NCI-H1417 (cell line): Measurements from ENCODE around the gene BGN.
A peak's percentile ranks its signal among the peaks of the same experiment; 100 is the strongest.

Experiments used
- DNase-seq, 3 experiments: peaks; one replicate each; lab custom pipeline; 2025; lab: John Stamatoyannopoulos, UW

Gene BGN

DNA sequence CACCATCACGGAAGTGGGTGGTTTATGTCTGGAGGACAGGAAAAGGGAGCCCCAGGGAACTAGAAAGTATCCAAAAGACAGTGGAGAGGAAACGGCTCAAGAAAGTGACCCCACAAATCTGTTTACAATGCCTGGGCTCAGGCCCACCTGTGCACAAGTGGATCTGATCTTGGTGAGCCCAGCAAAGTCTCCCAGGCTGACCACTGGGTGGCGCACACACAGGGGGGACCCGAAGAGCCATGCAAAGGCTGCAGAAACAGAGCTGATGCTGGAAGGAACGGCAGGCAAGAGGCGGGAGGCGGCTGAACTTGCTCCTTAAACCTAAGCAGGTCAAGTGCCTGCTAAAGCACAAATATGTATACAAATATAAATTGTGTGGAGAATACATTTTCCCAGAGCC is 34.0 kb upstream of the BGN start:
- peak; percentile 17 to 46 (median 41) for DNase-seq

DNA sequence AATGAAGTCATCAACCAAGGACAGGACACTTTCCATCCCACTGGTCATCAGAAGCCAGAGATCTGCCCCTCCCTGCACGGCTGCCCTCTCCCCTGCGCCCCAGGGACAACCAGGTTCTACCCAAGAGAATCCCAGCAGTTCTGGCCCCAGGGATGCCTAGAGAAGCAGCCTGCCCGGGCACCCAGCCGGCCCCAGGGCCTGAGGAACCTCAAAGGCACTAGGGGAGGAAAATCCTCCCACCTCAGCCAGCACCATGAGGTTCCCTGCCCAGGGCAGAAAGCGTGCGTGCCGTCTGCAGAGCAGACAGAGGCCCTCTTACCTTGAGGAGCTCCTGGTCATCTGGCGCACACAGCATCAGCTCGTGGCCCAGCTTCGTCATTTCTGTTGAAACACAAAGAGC is 32.5 kb upstream of the BGN start:
- DNase-seq: no peak

DNA sequence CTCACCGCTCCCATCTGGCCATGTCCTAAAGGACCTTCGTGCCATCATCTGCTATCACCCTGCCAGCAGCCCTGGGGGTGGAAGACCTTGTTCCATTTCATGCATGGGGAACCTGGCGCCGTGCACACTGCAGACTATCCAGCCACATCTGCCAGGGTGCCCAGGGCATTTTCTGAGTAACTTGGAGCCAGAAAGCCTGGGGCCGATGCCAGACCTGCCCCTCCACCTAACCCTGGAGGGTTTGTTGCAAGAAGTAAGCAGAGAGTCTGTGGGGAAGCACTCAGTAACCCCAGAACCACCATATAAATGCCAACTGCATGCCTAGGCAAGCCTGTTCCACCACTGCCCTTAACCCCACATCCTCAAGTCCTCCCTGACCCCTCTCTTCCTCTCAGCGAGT is 31.7 kb upstream of the BGN start:
- no peak for DNase-seq

DNA sequence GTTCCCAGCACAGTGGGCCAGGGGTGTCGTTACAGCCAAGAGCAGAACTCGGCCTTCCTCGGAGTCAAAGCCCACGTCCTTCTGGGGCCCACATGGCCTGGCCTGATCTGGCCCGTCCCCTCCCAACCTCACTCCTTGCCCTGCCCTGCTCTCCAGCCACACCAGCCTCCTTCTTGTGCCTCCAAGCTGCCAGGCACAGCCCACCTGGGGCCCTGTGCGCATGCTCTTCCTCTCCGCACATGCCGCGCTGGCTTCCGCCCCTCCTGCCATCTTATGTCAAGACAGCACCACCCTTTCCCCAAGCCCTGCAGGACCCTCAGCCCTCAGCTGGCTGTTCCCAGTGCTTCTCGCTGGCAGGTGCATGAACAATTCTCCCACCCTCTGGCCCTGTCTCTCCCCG is 31.2 kb upstream of the BGN start:
- no peak for DNase-seq

DNA sequence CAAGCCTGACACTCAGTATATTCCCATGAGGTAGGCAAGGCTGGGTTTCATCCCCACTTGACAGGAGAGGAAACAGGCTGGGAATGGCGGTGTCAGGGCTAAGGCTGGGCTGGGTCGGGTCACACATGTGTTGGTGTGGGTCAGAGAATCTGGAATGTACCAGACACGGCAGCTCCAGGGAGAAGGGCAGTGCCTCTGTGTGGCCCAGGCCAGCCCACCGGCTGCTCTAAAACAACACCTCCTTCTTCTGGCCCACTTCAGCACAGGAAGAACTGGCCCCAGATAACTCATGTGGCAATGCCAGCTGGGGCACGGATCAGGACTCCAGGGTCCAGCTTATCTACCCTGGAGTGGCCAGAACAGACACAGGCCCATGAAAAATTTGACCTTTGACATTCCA is 30.7 kb upstream of the BGN start:
- DNase-seq: no peak

DNA sequence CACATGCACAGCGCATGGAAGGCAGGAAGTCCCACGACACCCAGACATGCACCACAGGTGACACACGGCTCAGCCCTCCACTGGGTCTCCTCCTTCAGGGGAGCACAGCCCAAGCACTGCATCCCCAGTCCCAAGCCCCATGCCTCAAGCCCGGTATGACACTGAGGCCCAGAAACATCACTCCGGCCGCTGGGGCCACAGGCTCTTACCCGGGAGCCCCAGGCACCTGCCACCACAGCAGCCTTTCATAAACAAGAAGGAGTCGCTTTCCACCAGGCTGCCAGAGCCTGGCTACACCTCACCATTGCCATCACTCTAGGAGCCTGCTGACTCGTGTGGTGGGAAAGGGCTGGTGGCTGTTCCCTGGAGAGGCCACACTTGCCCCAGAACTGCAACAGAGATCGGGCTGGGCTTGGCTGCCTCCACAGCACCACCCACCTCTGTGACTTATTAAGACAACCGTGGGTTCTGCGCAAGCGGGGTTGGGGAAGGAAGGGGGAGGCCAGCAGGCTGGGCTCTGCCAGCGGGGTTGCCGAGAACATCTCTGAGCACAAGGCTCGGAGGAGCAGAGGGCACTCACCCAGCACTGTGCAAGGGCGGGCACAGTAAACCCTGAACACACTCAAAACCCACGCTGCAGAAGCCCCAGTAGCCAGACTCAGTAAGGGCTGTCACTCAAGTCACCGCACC is 28.9 kb upstream of the BGN start:
- DNase-seq: no peak

DNA sequence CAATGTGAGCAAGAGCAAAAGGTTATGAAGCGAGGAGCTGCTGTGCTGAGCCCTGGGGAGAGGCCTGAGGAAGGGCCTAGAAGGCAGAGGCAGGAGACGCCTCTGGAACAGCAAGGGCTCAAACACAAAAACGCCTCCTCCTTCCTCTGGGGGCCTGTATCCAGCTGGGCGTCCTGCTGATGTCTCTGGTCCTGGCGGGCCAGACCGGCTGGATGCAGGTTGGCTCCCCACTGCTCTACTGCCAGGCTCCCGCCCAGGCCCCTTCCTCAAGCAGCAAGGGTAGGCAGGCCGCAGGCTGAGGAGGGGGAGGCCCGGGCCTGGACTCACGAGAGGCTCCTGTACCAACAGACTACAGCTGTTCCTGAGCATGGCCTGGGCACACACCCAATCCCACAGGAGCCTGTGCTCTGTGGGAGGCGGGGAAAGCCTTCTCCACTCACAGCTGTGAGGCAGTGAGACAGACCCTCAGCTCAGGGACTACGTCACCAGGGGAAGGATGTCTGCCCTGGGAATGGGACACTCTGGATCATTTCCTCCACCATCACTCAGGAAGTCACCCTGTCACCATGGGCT is 26.7 kb upstream of the BGN start:
- no peak for DNase-seq

DNA sequence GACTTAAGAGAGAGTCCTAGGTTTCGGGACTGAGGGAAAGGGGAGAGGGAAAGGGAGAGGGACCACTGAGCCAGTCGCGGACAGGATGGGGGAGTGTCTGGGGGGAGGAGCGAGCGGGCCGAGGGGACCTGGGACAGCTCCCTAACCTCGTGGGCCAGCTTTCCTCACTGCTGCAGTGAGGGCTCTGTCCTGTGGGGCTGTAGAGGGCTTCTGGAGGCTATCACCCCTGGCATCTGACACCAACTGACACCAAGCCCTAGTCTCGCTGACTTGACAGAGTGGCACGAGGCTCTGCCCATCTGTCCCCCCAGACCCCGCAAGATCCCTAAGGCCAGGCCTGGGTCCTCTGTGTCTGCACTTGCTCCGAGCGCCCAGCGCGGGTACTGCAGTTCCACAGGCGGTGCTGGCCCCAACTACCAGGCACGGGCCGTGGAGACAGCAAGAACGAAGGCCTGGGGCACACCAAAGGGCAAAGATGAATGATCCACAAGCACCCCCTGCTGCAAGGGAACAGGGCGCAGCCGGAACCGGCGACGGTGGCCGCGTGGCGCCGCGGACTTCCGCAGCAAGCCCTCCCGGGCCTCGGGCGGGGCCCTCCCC is 24.9 kb upstream of the BGN start:
- peak; percentile 42 to 79 (median 75) for DNase-seq

DNA sequence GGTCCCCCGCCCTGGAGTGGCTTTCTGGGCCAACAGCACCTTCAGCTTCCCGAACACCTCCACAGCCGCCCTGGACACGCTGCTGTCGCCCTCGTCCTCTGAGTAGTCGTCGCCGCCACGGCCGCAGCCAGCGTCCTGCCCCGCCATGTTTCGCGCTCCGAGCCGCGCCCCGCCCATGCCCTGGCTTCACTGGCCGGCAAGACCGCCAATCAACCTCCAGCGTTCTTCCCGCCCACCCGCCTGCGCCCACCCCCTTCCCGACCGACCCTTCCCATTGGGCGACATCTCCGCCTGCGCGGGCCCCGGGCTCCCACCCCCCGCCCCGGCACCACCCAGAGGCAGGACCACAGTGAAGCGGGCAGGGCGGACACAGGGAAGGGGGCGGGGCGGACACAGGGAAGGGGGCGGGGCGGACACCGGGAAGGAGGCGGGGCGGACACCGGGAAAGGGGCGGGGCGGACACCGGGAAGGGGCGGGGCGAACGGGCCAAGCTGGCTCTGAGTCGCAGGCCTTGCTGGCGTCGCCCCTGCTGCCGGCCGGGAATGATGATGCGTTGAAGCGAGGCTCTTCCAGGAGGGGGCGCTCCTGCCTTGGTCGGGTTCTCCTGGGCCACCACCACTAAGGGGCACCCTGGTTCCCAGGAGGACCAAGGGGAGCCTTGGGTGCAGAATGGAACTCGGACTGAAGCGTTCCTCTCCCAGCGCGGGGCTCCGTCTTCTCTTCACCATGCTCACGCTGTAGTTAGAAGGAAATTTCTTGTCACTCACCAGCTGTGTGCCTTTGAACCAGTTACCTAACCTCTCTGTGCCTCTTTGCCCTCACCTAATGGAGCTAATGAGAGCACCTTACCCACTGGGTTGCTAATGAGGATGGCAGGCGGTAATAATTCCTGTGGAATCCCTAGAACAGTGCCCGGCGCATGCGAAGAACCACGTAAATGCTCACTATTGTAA is 24.1 kb upstream of the BGN start, which contains the start of gene HAUS7:
Gene HAUS7, minus strand, starts transcription at position 166 of the 953 bp plus-strand sequence. Its CDS starts 19 bp downstream, at position 147.
- peak; percentile 88 to 95 (median 90) for DNase-seq

DNA sequence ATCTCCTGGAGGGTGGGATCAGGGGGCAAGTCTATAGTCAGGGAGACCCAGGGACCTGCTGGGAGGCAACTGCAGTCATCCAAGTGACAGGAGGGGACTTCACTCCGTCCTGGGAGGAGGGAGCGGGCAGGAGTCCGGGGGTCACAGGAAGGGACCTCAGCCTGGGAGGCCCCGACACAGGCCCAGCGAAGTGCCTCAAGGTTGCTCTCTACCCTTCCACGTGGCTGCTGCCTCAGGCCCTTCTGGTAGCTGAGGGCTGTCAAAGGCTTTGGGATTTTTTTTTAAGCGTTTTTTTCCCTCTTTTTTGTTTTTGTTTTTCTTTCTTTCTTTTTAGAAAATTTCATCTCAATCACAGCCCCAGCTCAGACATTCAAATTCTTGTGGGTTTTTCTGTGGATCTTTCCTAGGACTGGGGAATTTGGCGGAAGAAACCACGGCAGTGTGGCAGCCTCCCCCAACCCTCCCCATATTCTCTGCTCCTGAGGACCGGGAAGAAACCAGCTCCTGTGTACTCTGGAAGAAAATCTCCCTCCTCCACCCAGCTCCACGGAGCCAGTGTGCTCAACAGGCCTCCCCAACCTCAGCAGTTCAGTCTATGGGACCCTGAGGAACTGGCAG is 23.0 kb upstream of the BGN start:
- no peak for DNase-seq

DNA sequence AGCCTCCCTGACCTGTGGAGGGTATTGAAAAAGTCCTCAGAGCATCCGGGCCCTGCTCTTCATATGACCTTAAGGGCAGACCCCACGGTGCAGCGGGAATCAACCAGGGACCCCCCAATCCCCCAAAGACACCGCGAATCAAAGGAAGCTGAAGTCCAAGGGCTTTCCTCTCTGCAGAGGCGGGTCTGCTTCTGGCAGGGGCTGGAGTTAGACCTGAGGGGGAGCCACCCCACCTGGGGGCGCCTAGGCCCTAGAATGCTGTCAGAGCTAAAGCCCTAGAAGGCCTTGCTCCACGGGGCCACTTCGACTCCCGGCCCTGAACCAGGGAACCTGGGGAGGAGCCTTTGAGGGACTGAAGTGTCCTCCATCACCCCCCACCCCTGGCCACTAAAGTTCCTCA is 21.7 kb upstream of the BGN start:
- DNase-seq: no peak

DNA sequence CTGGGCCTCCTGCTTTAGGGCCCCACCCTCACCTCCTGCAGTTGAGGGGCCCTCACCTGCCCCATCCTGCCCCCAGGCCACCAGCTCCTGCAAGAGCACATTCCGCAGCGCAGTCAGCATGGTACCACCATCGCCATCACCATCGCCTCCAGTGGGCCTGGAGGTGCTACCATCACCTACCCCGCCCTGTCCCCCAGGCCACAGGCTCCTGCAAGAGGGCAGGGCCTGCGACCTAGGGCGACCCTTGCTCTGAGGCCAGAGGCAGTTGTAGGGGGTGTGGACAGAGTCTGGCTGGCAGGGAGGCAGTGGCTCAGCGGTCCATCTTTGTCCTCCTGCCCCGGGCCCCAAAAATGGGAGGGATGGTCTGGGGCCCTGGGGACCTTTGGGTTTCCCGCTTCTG is 20.5 kb upstream of the BGN start:
- no peak for DNase-seq

DNA sequence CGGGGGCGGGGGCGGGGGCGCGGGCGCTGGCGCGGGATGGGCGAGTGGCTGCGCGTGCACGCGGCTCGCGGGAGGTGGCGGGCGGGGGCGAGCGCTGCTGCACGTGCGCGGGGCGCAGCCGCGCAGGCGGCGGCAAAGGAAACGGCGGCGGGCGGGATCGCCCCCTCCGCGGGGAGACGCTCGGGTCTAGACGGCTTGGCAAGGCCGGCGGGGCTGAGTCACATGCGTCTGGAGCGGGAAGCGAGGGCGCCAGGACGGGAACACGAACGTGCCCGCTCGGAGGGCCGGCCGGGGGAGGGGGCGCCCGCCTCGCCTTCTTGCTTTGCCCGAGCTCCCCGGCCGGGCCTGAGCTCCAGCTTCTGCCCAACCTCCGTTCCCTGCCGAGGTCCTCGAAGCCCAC is 20.1 kb upstream of the BGN start:
- DNase-seq: peak; percentile 14 to 61 (median 56)

DNA sequence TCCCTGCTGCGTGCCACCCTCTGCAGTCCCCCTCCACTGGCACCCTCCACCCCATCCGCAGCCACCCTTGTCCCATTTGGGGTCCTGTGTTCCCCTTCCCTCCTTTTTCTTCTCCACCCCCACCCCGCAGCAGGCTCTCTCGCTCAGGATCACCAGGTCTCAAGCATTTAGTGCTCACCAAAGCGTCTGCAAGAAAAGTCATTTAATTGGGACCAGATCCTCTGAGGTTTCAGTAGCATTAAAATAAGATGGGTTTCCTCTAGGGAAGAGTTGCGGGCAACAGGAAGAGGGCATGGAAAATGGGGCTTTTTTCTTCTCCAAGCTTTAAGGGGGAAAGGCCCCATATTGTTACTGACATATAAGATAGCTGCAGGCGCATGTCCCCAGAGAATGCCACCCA is 19.5 kb upstream of the BGN start:
- DNase-seq: no peak

DNA sequence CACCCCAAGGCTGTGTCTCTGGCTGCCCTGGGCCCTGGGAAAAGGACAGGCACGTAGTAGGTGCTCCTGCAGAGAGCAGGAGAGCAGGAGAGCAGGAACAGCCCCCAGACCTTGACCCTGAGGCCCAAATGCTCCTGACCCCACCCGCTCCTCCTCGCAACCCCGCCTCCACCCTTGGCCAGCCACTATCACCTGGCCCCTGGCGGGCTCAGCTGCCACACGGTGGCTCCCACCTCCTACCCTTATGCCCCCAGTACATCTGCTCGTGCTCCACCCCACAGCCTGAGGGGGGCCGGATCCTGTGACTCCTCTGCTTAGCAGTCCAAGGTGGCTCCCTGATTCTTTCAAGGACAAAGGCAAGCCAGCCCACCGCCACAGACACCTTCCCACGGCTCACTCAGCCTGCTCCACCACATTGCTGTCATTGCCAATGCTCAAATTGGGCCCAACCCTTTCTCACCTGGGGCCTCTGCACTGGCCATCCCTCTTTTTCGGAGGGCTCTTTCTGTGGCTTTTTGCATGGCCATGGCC is 19.0 kb upstream of the BGN start:
- DNase-seq: no peak

DNA sequence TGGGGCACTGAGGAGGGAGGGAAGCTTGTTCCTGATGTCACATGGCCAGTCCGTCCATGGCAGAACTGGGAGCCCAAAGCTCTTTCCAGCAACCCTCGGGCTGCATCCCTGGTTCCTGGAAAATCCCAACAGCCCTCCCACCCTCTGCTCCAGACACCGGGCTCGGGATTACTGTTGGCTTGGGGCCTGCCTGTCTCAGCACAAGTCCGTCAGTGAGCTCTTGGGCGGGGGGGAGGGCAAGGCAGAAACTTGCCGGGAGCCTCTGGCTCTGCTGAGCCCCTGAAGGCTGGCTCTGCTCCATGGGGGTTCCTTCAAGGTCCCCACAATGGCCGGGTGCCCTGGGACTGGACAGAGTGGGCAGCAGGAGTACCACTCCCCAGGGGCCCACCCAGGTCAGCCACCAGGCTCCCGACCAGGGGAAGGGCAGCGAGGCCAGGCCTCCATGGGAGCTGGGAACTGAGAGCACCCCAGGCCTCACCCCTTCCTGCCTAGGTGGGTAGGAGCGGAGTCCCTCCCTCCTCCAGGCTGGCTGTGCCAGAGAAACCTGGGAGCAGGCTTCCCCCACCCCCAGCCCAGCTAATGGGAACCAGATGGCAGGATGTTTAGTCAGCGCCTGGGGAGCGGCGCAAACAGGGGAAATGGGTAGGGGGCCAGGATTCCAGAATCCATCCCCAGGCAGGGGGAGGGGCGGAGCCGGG is 18.0 kb upstream of the BGN start:
- peak in 2 of 3 experiments; percentile 52 to 72 for DNase-seq

DNA sequence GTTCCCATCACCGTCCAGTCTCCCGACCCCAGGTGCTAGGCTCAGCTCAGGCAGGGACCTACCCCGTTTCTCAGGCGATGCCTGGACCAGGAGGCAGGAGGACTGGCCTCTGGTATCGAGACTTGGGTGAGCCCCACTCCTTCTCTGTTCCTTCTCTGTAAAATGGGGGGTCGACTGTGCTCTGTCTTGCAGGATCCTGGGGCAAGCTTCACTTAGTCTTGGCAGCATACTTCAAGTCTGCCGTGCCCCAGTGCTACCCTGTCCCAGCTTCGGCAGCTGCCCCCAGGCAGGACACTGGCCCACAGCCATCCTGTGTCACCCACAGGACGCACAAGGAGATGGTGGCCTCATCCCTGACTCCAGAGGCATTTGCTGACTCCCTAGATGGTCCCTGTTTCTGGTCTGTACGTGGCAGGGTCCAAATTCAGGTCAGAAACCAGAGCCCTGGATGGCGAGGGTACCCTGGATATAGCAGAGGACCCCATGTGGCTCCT is 17.4 kb upstream of the BGN start:
- DNase-seq: no peak

DNA sequence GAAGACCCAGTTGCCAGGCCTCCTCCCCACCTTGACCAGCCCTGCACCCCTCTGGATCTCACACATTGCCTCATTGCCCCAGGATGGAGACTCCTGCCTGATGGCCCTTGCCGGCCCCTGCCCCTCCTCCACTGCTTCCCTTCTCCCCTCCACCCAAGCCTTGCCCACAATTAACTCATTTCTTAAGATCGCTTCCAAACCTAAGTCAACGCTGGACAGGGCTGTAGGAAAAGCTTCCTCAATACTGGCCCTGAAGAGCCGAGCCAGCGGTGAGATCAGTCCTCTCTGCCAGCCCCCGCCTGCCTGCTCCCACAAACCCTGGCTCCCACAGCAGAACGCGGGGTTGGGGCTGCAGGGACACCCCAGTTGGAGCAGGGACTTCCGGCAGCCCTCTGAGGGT is 16.9 kb upstream of the BGN start:
- no peak for DNase-seq

DNA sequence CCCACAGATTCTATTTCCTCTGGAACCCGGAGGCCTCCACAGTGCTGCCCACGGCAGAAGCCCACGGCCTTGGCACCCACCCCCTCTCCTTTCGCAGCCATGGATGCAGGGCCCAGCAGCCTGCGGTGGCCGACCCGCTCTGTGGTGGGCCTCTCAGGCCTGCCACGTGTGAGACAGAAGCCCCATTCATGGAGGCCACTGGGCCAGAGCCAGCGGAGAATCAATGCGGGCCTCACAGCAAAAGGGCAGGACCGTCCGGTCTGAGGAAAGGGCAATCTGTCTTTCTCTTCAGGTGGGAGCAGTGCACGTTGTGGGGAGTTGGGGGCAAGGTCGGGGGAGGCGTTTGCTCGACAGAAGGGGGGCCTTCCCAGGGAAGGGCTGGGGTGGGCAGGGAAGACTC is 16.0 kb upstream of the BGN start:
- DNase-seq: no peak

DNA sequence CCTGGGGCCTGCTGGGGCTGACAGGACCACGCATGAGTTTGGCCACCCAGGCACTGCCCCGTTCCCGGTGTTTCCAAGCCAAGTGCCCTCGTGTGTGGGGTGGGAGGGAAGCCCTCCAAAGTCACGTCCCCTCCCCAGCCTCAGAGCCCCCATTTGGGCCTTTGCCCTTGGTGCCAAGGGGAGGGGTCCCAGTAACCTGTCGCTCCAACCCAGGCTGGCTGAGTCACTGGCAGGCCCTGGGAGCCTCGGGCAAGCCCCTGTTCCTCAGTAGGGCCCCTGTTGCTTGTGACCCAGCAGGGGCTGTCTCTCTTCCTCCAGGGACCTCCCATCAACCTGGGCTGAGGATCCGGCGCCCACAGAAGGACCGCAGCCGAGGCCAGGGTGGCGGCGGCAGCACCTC is 13.7 kb upstream of the BGN start:
- no peak for DNase-seq
